M059J (cell line): ENCODE measurements around the gene HIPK3. TPM values are rescaled to one million over a fixed set of nuclear protein-coding genes. Genes with fewer than 3 reads are reported as not detected.
"Not testable (repeated sequence)": the region's sequence is repeated elsewhere in the genome, so short reads cannot be mapped to it uniquely, and the experiment has no call there.

Source experiments
- DNase-seq: peaks from one replicate; pipeline ENCODE4 v3.0.0-alpha.2; 2012; ENCODE audit warnings: low read depth
- total RNA-seq: library from RNA; depleted of rRNA; stranded (reverse); fragments of >200 nt; shearing (Covaris generic); gene quantifications from 2 replicates; pipeline ENCODE4 v1.2.3, GENCODE V29; 2014

Gene HIPK3
- total RNA-seq, 1 experiment from 2014 or later: 39.8 TPM

GRCh38 chr11:33258631-33259205, 1.5 kb downstream of the HIPK3 start:
- DNase-seq: no peak

- no peak for DNase-seq
These were observed 2.7 kb downstream of the HIPK3 start for GRCh38 chr11:33259869-33260268.

- DNase-seq: not testable (repeated sequence)
These were observed 4.2 kb downstream of the HIPK3 start for GRCh38 chr11:33261350-33261749.

- peak; percentile 38 for DNase-seq
These were observed 4.9 kb downstream of the HIPK3 start for GRCh38 chr11:33262011-33262645.

GRCh38 chr11:33263549-33263948, 6.4 kb downstream of the HIPK3 start:
- DNase-seq: peak; percentile 34

- no peak for DNase-seq
These were observed 7.7 kb downstream of the HIPK3 start for GRCh38 chr11:33264926-33265325.

GRCh38 chr11:33266393-33267215, 9.4 kb downstream of the HIPK3 start:
- DNase-seq: peak; percentile 93

GRCh38 chr11:33268945-33269540, 11.9 kb downstream of the HIPK3 start:
- DNase-seq: peak; percentile 56

- DNase-seq: no peak
These were observed 12.6 kb downstream of the HIPK3 start for GRCh38 chr11:33269822-33270221.

GRCh38 chr11:33271059-33271458, 13.9 kb downstream of the HIPK3 start:
- no peak for DNase-seq

GRCh38 chr11:33272338-33273107, 15.3 kb downstream of the HIPK3 start:
- no peak for DNase-seq

- no peak for DNase-seq
These were observed 16.5 kb downstream of the HIPK3 start for GRCh38 chr11:33273656-33274055.

- DNase-seq: no peak
These were observed 23.2 kb downstream of the HIPK3 start for GRCh38 chr11:33280411-33280810.

- no peak for DNase-seq
These were observed 24.6 kb downstream of the HIPK3 start for GRCh38 chr11:33281758-33282157.

- DNase-seq: no peak
These were observed 27.6 kb downstream of the HIPK3 start for GRCh38 chr11:33284818-33285217.

GRCh38 chr11:33290319-33290718, 33.1 kb downstream of the HIPK3 start:
- DNase-seq: no peak

- DNase-seq: no peak
These were observed 34.0 kb downstream of the HIPK3 start for GRCh38 chr11:33291004-33291777.

- DNase-seq: no peak
These were observed 35.1 kb downstream of the HIPK3 start for GRCh38 chr11:33292311-33292710.

GRCh38 chr11:33294224-33294623, 37.0 kb downstream of the HIPK3 start:
- DNase-seq: no peak

GRCh38 chr11:33294797-33295196, 37.6 kb downstream of the HIPK3 start:
- DNase-seq: no peak

GRCh38 chr11:33296695-33297094, 39.5 kb downstream of the HIPK3 start:
- DNase-seq: no peak
